Liver (tissue), 9 donors: ENCODE measurements around the gene DGKB. TPM values are rescaled to one million over a fixed set of nuclear protein-coding genes. Genes with fewer than 3 reads are reported as not detected.

Experiments used
- DNase-seq: peaks from one replicate; pipeline ENCODE4 v3.0.0-alpha.2; 2017; ENCODE audit warnings: low spot score
- H3K27ac ChIP-seq, 2 donors: one replicate each; pipeline ENCODE4 v1.7.0; 2013; ENCODE audit warnings: inconsistent platforms in 2 of 2, low read length in 2 of 2, control low read depth in 1 of 2, low read depth in 1 of 2, mild to moderate bottlenecking in 1 of 2
- H3K27me3 ChIP-seq, 4 donors: one replicate each; pipeline versions ENCODE4 v1.6.1 to v1.7.0; 2013; ENCODE audit warnings: low read length in 3 of 4, inconsistent platforms in 1 of 4, mild to moderate bottlenecking in 1 of 4, moderate library complexity in 1 of 4; ENCODE audit not compliant: control insufficient read depth in 4 of 4, insufficient read depth in 4 of 4
- H3K36me3 ChIP-seq, 4 donors: one replicate each; pipeline versions ENCODE4 v1.6.1 to v1.7.0; 2013; ENCODE audit warnings: low read length in 3 of 4, mild to moderate bottlenecking in 3 of 4, low read depth in 1 of 4, moderate library complexity in 1 of 4; ENCODE audit not compliant: control insufficient read depth in 4 of 4, insufficient read depth in 3 of 4
- H3K4me1 ChIP-seq, 4 donors: one replicate each; pipeline versions ENCODE4 v1.6.1 to v1.7.0; 2013; ENCODE audit warnings: low read length in 3 of 4, mild to moderate bottlenecking in 3 of 4, moderate library complexity in 1 of 4; ENCODE audit not compliant: control insufficient read depth in 4 of 4, insufficient read depth in 4 of 4
- H3K4me3 ChIP-seq, 3 donors: one replicate each; pipeline versions ENCODE4 v1.6.1 to v1.7.0; 2013; ENCODE audit warnings: low read length in 3 of 3, control low read depth in 1 of 3, low read depth in 1 of 3, mild to moderate bottlenecking in 1 of 3
- H3K9ac ChIP-seq, 2 donors: one replicate each; pipeline ENCODE4 v1.7.0; 2013; ENCODE audit warnings: low read length in 2 of 2, mild to moderate bottlenecking in 2 of 2, moderate library complexity in 2 of 2, control low read depth in 1 of 2, low read depth in 1 of 2
- H3K9me3 ChIP-seq, 4 donors: one replicate each; pipeline versions ENCODE4 v1.6.1 to v1.7.0; 2013; ENCODE audit warnings: low read length in 3 of 4; ENCODE audit not compliant: control insufficient read depth in 4 of 4
- ATF3 ChIP-seq: IDR thresholded peaks from 2 replicates; pipeline ENCODE4 v1.6.1; 2016; ENCODE audit warnings: antibody characterized with exemption
- CTCF ChIP-seq: fragments of 150-350 bp; IDR thresholded peaks from 2 replicates; pipeline ENCODE4 v1.5.1; 2017; ENCODE audit warnings: improper control_type of control experiment, low read depth, low read length; ENCODE audit not compliant: missing input control
- EGR1 ChIP-seq, 2 donors: IDR thresholded peaks; 2 replicates each; pipeline ENCODE4 v1.6.1; 2016 to 2018; ENCODE audit warnings: antibody characterized with exemption in 2 of 2, low read depth in 2 of 2
- FOXA1 ChIP-seq: IDR thresholded peaks from 2 replicates; pipeline ENCODE4 v1.6.1; 2016; ENCODE audit warnings: antibody characterized with exemption
- FOXA2 ChIP-seq: IDR thresholded peaks from 2 replicates; pipeline ENCODE4 v1.6.1; 2016; ENCODE audit warnings: antibody characterized with exemption
- GABPA ChIP-seq, 2 donors: IDR thresholded peaks in 1 of 2; conservative IDR thresholded peaks in 1 of 2; 2 replicates each; pipeline ENCODE4 v1.6.1; 2016; ENCODE audit warnings: antibody characterized with exemption in 2 of 2, mild to moderate bottlenecking in 1 of 2, moderate library complexity in 1 of 2
- HNF4A ChIP-seq, 2 donors: conservative IDR thresholded peaks; 2 replicates each; pipeline ENCODE4 v1.6.1; 2016; ENCODE audit warnings: antibody characterized with exemption in 2 of 2, mild to moderate bottlenecking in 2 of 2
- HNF4G ChIP-seq: IDR thresholded peaks from 2 replicates; pipeline ENCODE4 v1.6.1; 2016; ENCODE audit warnings: antibody characterized with exemption
- JUND ChIP-seq, 2 donors: IDR thresholded peaks; 2 replicates each; pipeline ENCODE4 v1.6.1; 2016; ENCODE audit warnings: antibody characterized with exemption in 2 of 2
- MAX ChIP-seq: IDR thresholded peaks from 2 replicates; pipeline ENCODE4 v1.6.1; 2016; ENCODE audit warnings: antibody characterized with exemption
- NR2F2 ChIP-seq: IDR thresholded peaks from 2 replicates; pipeline ENCODE4 v1.6.1; 2016; ENCODE audit warnings: antibody characterized with exemption
- RAD21 ChIP-seq, 2 donors: IDR thresholded peaks; 2 replicates each; pipeline ENCODE4 v1.6.1; 2016; ENCODE audit warnings: antibody characterized with exemption in 2 of 2, mild to moderate bottlenecking in 2 of 2
- RXRA ChIP-seq, 2 donors: IDR thresholded peaks; 2 replicates each; pipeline ENCODE4 v1.6.1; 2017 to 2018; ENCODE audit warnings: antibody characterized with exemption in 2 of 2, mild to moderate bottlenecking in 1 of 2
- SP1 ChIP-seq: IDR thresholded peaks from 2 replicates; pipeline ENCODE4 v1.6.1; 2018; ENCODE audit warnings: antibody characterized with exemption, mild to moderate bottlenecking
- TAF1 ChIP-seq: conservative IDR thresholded peaks from 2 replicates; pipeline ENCODE4 v1.6.1; 2016; ENCODE audit warnings: antibody characterized with exemption, mild to moderate bottlenecking
- YY1 ChIP-seq: IDR thresholded peaks from 2 replicates; pipeline ENCODE4 v1.6.1; 2016; ENCODE audit warnings: antibody characterized with exemption, mild to moderate bottlenecking
- polyA plus RNA-seq, 2 donors: library from polyadenylated mRNA; stranded (reverse) in 1 of 2; unstranded in 1 of 2; fragments of 200-250 nt in 1 of 2; fragments of >200 nt in 1 of 2; fragmentation: Nextera tagmentation in 1 of 2; extraction: Ambion mirVana in 1 of 2; gene quantifications; one replicate each; pipeline versions ENCODE4 v1.2.1 to v1.2.3, GENCODE V29; 2013 to 2015
- total RNA-seq, 2 donors: library from RNA; depleted of rRNA; stranded (reverse); fragments of >200 nt; gene quantifications; one replicate each; pipeline ENCODE4 v1.2.3, GENCODE V29; 2014
- TF ChIP-seq, protein P1 (sequence below): IDR thresholded peaks from 2 replicates; pipeline ENCODE4 v1.6.1; 2016; ENCODE audit warnings: antibody characterized with exemption
- TF ChIP-seq, protein P2 (sequence below): IDR thresholded peaks from 2 replicates; pipeline ENCODE4 v1.6.1; 2016; ENCODE audit warnings: antibody characterized with exemption, mild to moderate bottlenecking
- donor health status: healthy.
- donor health status: healthy.
- donor health status: healthy.
- donor health status: healthy.
- donor health status: healthy.

Gene DGKB
- total and polyA plus RNA-seq, 4 donors: 0.09 to 0.42 TPM; not detected in 2

- TF ChIP-seq GABPA (IDR thresholded peaks at IDR 0.05 in 1 of 2, conservative IDR thresholded peaks at IDR 0.05 in 1 of 2) (no peak), RAD21 (IDR thresholded peaks at IDR 0.05) (no peak), JUND (IDR thresholded peaks at IDR 0.05) (no peak), FOXA1 (no peak), MAX (no peak), NR2F2 (no peak), HNF4G (no peak), TAF1 (no peak), ATF3 (no peak), YY1 (no peak), FOXA2 (no peak), SP1 (no peak), EGR1 (IDR thresholded peaks at IDR 0.05; ENCODE audit: low read depth in 2 of 2) (no peak), CTCF (no peak), HNF4A (conservative IDR thresholded peaks at IDR 0.05) (no peak), RXRA (IDR thresholded peaks at IDR 0.05) (no peak)
- TF ChIP-seq, protein P1, sequence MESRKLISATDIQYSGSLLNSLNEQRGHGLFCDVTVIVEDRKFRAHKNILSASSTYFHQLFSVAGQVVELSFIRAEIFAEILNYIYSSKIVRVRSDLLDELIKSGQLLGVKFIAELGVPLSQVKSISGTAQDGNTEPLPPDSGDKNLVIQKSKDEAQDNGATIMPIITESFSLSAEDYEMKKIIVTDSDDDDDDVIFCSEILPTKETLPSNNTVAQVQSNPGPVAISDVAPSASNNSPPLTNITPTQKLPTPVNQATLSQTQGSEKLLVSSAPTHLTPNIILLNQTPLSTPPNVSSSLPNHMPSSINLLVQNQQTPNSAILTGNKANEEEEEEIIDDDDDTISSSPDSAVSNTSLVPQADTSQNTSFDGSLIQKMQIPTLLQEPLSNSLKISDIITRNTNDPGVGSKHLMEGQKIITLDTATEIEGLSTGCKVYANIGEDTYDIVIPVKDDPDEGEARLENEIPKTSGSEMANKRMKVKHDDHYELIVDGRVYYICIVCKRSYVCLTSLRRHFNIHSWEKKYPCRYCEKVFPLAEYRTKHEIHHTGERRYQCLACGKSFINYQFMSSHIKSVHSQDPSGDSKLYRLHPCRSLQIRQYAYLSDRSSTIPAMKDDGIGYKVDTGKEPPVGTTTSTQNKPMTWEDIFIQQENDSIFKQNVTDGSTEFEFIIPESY: no peak
- TF ChIP-seq, protein P2, sequence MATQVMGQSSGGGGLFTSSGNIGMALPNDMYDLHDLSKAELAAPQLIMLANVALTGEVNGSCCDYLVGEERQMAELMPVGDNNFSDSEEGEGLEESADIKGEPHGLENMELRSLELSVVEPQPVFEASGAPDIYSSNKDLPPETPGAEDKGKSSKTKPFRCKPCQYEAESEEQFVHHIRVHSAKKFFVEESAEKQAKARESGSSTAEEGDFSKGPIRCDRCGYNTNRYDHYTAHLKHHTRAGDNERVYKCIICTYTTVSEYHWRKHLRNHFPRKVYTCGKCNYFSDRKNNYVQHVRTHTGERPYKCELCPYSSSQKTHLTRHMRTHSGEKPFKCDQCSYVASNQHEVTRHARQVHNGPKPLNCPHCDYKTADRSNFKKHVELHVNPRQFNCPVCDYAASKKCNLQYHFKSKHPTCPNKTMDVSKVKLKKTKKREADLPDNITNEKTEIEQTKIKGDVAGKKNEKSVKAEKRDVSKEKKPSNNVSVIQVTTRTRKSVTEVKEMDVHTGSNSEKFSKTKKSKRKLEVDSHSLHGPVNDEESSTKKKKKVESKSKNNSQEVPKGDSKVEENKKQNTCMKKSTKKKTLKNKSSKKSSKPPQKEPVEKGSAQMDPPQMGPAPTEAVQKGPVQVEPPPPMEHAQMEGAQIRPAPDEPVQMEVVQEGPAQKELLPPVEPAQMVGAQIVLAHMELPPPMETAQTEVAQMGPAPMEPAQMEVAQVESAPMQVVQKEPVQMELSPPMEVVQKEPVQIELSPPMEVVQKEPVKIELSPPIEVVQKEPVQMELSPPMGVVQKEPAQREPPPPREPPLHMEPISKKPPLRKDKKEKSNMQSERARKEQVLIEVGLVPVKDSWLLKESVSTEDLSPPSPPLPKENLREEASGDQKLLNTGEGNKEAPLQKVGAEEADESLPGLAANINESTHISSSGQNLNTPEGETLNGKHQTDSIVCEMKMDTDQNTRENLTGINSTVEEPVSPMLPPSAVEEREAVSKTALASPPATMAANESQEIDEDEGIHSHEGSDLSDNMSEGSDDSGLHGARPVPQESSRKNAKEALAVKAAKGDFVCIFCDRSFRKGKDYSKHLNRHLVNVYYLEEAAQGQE: no peak
- Histone ChIP-seq H3K27ac (no peak overlapping the region), H3K4me3 (no peak overlapping the region), H3K36me3 (no peaks in the 10 kb centered on the region), H3K27me3 (no peaks in the 10 kb centered on the region), H3K4me1 (peaks cover 0 to 28% (median 17%) of the 10 kb centered on the region in 4 donors), H3K9ac (no peak overlapping the region), H3K9me3 (no peaks in the 10 kb centered on the region)
- no peak for DNase-seq
Measured at GRCh38 chr7:14717169-14717568, 185.4 kb downstream of the DGKB start.
